HG03460 (cell line): ENCODE results near the gene ACAA1.

ENCODE experiments used
- ATAC-seq: cut with Tn5 transposase; IDR thresholded peaks from one replicate; pipeline ENCODE4 v1.9.1; 2021; ENCODE audit not compliant: unreplicated experiment

ACAA1 gene

GRCh38 chr3:38119821-38120692 lies 16.9 kb downstream of the ACAA1 start:
- no peak for ATAC-seq

GRCh38 chr3:38119248-38119544 lies 17.7 kb downstream of the ACAA1 start:
- no peak for ATAC-seq

- no peak for ATAC-seq
These were observed 18.3 kb downstream of the ACAA1 start for GRCh38 chr3:38118421-38119247.

DNA sequence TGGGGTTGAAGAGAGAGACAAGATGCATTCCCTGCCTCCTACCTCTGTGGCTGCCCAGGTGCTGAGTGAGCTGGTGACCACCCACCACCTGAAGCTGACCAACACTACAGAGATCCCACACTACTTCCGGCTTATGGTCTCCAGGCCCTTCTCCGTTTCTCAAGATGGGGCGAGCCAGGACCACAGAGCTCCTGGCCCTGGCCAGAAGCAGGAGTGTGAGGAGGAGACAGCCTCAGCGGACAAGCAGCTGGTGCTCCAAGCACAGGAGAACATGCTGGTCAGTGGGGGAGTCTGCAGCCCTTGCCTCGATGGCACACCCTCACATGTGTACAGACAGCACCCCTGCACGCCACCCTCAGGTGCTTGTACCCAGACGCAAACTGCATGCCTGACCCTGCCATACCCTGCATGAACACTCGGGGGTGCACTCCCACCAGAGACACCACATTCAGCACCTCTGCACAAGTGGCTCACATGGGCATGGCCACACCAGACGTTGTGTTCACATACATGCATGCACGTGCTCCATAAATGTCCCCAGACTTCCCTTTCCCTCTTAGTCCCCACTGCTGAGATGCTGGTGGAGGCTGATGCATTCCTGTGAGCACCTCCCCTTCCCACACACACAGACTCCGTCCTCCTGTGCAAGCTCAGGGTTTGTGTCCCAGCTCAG lies 19.0 kb downstream of the ACAA1 start:
- peak; percentile 74 for ATAC-seq

DNA sequence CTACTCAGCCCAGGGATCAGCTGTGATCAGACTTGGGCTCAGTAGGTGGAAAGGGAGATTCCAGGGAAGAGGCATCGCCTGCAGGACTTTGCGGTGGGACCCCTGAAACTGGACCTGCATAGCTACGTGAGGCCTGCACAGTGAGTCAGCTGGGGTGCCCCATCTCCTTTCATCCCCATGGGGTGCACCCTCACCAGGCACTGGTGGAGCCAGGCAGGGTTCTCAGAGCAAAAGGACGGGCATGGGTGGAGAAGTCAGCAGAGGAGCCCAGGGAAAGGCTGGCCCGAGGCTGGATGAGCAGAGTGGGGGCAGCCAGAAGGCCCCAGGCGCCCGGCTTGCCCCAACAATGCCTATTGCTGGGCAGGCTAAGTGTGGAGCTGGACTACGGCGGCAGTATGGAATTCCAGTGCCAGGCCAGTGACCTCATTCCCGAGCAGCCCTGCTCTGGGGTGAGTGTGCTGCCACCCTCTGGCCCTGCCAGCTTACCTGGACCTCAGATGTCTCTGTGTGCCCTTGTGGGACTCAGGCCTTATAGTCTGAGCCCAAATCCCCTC lies 19.7 kb downstream of the ACAA1 start:
- no peak for ATAC-seq

- no peak for ATAC-seq
These were observed 20.3 kb downstream of the ACAA1 start for GRCh38 chr3:38116471-38117162.

DNA sequence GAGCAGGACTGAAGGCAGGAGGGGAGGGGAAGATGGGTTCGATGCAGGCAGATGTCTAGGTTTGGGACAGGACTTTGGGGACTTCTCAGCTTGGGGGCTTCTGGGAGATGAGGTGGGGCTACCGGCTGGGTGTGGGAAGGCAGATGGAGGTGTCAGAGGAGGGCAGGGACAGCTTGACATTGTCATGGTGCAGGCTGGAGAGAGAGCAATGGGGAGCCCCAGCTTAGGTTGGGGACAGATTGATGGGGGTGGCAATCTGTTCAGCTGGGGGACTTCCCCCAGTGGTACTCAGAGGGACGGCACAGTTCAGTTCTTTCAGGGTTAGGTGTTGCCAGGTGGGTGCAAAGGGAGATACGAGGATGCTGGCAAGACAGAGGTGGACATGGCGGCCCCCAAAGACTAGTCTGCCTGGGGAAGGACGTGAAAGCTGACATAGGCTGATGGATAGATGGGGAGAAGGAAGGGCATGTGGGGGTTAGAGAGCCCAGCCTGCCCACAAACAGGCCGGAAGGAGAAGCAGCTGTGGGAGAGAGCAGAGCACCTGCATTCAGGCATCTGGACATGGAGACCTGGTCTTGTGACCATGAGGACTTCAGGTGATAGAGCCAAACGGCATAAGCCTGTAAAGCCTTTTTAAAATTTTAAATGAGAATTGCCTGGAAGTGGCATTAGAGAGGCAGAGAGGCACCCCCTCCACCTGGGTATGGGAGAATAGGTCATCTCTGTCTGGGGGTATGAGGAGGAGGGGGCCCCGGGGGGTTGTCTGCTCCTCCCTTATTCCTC lies 21.1 kb downstream of the ACAA1 start:
- ATAC-seq: no peak

DNA sequence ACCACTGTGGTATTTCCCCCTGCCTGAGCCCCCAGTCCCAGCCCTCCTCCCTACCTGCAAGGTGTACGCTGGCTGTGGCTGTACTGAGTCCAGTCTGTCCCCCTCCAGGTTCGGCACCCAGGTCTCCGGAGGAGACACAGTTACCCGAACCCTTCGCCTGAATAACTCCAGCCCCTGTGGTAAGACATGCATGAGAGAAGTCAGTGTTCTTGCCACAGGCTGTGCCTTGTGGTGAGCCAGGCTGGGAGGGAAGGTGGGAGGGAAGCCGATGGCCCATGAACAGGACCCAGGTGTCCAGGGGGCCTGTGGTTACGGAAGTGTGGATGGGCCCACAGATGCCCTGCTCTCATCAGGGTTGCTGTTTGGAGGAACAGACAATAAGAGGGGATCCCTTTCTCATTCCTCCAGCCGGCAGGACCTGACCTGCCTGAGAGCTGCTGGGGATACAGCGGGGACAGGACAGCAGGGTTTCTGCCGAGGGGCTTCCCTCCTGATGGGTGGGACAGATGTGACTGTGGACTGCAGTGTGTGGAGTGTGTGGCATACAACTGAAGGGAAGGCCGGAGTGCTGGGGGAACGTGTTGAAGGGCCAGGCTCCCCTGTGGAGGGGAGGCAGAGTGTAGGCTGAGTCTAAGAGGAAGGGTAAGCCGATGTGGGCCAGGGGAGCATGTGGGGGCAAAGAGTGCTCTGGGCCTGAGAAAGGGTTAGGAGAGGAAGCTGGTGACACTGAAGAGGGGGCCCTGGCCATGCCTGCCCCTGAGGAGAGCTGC lies 21.9 kb downstream of the ACAA1 start:
- no peak for ATAC-seq

DNA sequence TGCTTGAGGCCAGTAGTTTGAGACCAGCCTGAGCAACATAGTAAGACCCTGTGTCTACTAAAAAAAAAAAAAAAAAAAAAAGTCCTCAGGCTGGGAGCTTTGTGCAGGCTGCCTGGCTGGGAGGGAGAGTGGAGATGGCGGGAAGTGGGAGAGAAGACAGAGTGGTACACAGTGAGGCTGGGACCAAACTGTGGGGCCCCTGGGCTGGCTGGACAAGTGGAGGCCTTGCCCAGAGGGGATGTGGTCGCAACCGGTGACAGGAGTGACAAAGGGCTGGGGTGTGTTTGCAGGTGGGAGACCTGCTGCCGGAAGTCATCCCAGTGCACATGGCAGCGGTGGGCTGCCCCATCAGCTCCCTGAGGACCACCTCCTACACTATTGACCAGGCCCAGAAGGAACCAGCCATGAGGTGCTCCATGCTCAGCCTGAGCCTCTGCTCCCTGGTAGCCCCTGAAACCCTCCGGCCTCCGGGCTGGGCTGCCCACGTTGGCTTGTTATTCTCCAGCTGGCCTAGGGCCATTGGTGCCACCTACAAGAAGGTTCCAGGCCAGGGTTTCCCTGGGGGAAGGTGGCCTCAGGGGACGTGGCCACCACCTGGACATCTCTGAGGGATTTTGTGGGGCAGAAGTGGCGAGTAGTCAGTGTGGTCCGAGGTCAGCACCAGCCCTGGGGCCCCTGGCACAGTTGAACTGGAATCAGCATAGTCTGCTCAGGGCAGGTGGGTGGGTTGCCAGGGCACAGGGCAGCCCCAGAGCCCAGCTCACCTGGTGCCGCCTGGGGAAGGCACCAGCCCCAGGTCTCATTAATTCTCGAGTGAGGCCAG lies 22.7 kb downstream of the ACAA1 start:
- no peak for ATAC-seq

GRCh38 chr3:38112378-38112761 lies 24.6 kb downstream of the ACAA1 start:
- no peak for ATAC-seq

DNA sequence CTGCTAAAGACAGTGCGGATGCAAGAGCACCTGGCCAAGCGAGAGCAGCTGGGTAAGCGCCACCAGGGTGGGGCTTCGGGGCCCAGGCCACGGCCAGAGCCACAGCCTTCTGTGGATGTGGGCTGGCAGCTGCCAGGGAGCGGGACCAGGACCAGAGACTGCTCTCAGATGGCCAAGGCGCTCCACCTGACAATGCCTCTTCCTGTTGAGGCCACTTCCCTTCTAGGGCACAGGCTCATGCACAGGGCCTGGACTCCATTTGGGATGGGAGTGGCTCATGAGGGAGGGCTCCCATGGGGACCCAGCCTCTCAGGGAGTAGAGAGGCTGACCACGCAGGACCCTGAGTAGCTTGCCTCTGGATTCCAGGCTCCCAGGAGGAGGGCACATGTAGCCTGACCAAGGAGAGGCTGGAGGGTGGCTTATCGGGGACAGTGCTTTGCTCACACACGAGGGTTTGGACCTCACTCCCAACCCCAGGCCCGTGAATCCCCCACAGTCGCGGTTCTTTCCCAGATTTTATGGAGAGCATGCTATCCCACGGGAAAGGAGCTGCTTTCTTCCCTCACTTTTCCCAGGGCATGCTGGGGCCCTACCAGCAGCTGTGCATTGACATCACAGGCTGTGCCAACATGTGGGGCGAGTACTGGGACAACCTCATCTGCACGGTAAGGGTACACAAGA lies 25.1 kb downstream of the ACAA1 start:
- no peak for ATAC-seq

- ATAC-seq: no peak
These were observed 25.7 kb downstream of the ACAA1 start for GRCh38 chr3:38111201-38111600.

DNA sequence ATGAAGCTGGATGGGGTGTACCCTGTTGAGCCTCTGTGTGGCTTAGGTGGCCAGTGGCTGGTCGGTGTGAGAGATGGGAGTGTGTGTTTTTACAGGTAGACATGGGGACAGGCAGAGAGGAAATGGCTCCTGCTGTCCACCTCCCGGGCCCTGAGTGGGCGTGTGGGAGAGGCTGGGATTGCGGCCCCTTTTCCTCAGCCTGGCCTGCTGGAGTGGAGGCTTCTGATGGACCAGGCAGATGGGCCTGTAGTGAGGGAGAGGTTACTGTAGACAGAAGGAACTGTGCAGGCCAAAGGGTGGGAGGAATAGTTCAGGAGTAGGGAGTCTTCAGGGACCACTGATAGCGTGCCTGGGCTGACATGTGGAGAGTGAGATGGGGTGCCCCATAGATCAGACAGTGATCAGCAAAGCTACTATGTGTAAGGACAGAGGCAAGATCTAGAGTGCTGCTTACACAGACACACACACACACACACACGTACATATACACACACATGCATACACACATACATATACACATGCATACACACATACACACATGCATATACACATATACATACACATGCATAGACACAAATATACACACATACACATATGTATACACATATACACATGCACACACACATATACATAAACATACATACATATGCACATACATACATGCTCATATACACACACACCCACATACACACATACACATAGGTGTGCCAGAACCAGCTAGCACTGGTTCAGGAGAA lies 26.4 kb downstream of the ACAA1 start:
- no peak for ATAC-seq

- ATAC-seq: no peak
These were observed 27.2 kb downstream of the ACAA1 start for GRCh38 chr3:38109580-38110313.

DNA sequence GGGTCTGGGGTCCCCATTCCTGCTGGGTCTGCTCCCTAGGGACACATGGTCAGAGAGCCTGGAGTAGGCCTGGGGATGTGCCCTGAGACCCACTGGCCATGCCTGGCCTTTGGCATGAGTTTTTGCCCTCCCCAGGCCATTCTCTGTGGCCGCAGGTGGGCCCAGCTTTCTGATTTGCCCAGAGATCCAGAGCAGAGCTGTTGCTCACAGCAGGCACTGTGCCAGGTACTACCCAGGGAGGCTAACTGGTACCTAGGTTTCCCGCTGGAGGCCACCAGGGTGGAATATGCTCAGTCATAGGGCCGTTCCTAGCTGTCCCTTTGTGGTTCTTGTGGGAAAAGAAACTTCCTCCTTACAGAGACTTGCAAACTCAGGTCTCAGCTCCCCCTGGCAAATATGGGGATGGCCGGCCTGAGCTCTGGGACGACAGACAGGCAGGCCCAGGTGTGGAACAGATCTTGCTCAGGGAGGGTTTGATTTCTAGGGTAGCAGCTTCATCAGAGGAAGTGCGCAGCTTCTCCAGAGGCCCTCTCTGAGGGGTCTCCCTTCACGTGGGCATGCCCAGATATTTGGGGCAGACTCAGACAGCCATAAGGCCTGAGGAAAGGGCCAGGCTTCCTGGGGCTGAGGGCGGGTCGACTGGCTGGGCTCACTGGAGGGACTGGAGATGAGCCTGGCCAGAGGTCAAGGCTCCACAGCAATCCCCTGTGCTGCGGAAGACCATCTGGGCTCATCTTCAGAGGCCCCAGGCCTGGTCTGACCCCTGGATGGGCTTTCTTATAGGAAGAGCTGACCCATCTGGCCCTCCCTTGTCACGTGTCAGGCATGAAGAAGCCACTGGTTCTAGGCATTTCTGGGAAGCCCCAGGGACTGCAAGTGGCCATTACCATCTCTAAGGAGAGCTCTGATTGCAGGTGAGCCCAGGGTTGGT lies 28.0 kb downstream of the ACAA1 start:
- no peak for ATAC-seq
